CD4-positive, alpha-beta T cell treated with Interleukin-4 for 1 hour (primary cell): ENCODE measurements around the gene ITPK1.

Experiments used
- DNase-seq, 2 donors: peaks; one replicate each; pipeline ENCODE4 v3.0.0-alpha.2; 2020 to 2022

ITPK1 gene

GRCh38 chr14:93006567-93007051 lies 109.1 kb downstream of the ITPK1 start:
- no peak for DNase-seq

DNA sequence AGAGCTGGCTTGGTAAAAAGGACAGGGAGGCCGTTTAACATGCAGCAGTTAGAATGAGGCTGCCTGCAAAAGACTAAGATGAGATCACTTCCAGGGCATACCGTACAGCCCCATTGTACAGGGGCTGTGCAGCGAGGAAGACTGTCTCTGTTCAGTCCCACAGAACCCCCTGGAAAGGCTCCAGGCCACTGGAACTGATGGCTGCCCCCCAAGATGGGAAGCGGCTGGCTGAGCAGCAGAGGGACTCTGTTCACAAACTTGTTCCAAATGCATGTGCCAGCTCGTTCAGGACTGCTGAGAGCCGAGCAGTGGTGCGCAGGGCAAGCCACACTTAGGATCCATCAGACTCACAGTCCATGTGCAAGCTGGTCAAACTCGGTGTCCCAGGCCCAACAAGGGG lies 109.9 kb downstream of the ITPK1 start:
- no peak for DNase-seq

DNA sequence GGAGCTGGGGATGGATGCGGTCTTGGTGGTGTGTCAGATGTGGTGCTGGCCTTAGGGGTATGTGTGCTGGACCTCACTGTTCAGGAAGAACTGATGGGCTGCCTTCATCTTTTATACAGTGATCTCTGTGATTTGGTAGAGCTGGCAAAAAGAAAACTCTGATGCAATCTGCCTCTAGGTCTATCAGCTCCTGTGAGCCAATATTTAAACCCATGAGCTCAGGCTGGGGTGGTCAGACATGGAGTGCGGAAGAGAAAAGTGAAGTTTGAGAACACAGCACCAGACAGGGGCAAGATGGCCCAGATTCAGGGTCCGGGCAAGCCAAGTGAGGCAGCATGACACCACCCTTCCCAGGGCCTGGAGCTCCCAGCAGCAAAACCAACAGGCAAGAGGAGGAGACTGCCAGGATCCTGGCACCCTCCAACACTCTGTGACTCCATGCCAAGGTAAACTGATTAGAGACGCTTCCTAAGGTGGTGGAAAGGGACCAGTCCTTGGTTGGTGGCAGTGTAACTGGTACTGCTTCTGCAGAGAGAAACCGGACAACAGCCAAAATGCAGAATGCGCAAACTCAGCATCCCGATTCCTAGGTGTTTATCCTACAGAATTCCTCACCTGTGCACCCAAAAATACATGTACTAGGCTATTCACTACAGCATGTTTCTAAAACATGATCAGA lies 110.5 kb downstream of the ITPK1 start:
- no peak for DNase-seq

DNA sequence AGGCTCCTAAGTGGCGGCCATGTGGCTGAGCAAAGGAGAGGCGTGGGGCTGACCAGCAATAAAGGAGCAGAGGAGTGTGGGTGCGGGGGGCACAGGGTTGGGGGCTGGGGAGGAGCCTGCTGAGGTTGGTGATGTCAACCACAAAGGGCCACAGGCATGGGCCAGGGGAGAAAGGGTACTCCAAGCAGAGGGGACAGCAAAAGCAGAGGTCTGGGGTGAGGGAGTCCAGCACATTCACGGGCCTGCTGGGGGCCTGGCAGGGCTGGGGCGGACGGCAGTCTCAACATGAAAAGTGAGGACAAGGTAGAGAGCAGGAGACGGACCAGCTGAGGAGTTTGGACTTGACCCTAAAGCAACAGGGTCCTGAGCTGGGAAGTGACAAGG lies 111.0 kb downstream of the ITPK1 start:
- no peak for DNase-seq

DNA sequence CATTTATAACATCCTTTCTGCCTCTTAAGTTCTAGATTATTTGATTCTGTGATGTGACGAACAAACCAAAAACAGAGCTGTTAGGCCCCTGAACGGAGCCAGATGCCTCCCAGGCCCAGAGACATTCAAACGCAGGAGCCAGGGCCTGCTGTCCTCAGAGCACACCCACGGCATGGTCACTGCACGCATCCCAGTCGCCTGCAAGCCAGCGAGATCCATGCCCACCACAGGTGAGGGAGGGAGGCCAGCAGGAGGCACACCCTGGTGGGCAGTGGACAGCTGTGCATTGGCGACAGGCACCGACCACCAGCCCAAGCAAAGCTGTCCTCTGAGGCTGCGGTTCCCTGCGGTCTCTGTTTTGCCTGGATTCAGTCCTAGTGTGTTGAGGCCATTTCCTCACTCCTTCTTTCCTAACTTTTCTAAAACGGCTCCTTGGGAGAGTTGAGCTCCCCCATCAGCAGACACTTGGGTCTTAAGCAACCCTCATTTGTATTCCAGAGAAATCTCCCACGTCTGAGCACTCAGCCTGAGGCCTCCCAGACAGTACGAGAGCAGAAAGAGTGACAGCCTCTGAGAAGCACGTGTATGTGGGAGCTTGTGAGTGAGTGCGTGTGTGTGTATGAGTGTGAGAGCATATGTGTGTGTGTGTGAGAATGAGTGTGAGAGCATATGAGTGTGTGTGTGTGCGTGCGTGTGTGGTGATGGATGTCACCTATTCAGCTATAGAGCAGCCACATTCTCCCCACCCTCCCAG lies 111.6 kb downstream of the ITPK1 start:
- no peak for DNase-seq

- no peak for DNase-seq
These were observed 112.8 kb downstream of the ITPK1 start for GRCh38 chr14:93002851-93003298.

- no peak for DNase-seq
These were observed 113.7 kb downstream of the ITPK1 start for GRCh38 chr14:93002049-93002448.

DNA sequence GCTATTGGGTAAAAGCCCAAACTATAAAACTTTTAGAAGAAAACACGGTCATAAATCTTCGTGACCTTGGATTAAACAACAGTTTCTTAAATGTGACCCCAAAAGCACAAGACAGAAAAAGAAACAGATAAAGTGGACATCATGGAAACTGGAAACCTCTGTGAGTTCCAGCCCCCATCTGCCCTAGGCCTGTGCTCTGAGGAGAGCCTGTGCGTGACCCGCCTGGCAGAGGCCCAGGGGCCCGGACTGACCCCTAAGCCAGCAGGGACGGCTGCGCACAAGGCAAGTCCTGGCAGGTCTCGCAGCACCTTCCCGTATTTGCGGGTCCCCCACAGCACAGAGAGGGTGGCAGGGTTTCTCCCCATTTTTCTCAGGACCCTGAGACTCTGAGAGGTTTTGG lies 116.8 kb downstream of the ITPK1 start:
- DNase-seq, result no peak

GRCh38 chr14:92997343-92998061 lies 118.2 kb downstream of the ITPK1 start:
- no peak for DNase-seq

DNA sequence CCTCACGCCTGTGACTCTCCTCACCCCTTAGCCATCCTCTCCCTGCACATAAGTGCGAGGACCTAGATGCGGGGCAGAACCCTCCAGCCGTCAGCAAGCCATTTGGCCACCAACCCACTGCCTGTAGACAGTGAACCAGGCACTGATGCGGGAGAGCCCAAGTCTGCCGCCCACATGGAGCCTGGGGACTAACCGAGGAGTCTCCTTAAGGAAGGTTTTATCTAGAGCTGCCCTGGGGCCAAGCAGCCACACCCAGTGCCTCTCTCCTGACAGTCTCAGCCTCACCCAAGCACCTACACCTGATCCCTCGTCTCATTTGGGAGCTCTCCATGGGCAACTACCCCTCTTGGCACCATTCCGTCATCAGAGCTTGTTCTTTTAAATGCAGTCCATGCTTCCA lies 120.1 kb downstream of the ITPK1 start:
- DNase-seq, result no peak

DNA sequence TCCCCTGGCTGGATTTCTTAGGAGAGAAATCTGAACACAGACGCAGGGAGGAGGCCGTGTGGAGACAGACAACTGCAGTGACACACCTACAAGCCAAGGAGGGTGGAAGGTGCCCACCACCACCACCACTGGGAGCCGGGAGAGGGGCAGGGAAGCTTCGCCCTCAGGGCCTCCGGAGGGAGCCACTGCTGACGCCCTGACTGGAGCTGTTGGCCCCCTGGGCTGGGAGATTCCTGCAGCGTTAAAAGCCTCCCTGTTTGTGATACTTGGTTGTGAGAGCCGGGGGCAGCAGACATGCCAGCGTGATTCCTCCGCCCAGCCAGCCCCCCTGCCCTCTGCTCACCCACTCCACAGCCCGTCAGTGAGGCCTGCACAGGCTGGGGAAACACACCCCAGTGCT lies 120.8 kb downstream of the ITPK1 start:
- no peak for DNase-seq

- no peak for DNase-seq
These were observed 121.5 kb downstream of the ITPK1 start for GRCh38 chr14:92994131-92994676.

DNA sequence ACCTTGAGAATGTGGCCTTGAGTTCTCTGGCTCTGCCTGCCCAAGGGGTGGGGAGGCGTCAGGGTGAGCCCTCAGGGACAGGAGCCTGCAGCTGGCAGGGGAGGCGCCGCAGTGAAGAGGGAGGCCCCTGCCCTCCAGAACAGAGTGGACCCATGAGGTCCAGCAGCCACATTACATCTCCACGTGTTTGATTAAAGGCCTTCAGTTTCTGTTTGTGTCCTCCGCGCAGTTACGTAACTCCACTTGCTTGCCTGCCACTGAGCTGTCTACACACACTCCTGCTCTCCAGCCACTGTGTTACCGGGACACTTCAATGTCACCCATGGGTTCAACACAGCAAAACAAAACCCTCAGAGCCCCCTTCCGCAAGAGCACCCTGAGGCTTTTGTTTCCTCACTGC lies 122.4 kb downstream of the ITPK1 start:
- no peak for DNase-seq

DNA sequence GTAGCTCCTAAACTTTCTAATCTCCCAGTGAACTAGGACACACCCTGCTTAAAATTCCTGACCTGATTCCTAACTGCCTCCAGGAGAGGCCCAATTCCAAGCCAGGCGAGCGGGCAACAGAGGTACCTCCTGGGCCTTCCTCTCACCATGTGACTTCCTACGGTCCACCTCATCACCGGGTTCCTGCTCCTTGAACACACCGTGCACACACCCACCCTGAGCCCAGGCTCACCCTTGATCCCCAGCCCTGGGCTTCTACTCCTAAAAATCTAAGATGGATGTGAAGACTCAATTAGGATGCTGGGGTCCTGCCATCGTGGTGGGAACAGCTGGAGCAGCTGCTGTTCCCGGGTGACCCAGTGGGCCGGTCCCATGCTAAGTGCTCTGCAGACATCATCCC lies 124.2 kb downstream of the ITPK1 start:
- no peak for DNase-seq

DNA sequence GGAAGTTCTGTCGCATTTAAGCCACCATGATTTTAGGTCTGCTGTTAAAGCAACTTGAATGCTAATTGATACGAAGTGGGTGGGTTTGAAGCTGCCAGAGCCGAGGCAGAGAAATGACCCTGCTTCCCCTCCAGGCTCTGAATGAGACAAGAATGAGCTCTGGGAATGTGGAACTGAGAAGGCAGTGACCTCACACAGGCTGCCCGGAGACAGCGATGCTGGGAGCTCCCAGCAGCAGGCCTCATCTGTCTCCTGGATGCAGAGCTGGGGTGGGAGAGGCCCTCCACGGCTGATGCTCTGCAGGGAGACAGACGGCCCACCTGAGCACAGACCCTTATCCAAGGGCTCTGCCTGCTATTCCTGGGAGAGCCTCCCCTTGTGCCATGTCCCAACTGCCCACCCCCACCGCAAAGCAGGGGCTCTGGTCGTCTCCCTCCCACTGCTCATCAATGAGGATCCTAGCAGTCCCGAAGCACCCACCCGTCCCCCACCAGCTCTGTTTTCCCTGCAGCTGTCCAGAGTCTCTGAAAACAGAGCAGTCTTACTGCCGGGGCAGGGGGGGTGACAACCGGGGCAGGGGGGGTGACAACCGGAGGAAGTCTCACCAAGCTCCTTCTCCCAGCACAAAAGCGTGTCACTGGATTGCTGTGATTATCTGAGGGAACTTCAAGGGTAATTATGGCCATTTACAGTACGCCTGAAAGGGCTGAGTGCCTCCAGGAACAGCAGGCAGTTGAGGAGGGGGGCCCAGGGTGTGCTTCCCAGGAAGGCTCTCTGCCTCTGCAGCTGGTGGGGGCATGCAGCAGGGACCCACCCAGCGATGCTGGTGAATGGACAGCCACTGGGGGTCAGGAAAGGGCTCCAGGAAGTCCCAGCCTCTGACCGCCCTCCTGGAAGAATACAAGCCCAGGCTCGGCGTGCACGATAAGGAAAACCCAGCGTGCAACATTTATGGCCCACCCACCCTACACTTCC lies 125.0 kb downstream of the ITPK1 start:
- DNase-seq, result no peak

GRCh38 chr14:92988786-92989755 lies 126.7 kb downstream of the ITPK1 start:
- no peak for DNase-seq

GRCh38 chr14:92987713-92988510 lies 127.8 kb downstream of the ITPK1 start:
- DNase-seq, result no peak

- DNase-seq, result no peak
These were observed 128.6 kb downstream of the ITPK1 start for GRCh38 chr14:92987148-92987570.

DNA sequence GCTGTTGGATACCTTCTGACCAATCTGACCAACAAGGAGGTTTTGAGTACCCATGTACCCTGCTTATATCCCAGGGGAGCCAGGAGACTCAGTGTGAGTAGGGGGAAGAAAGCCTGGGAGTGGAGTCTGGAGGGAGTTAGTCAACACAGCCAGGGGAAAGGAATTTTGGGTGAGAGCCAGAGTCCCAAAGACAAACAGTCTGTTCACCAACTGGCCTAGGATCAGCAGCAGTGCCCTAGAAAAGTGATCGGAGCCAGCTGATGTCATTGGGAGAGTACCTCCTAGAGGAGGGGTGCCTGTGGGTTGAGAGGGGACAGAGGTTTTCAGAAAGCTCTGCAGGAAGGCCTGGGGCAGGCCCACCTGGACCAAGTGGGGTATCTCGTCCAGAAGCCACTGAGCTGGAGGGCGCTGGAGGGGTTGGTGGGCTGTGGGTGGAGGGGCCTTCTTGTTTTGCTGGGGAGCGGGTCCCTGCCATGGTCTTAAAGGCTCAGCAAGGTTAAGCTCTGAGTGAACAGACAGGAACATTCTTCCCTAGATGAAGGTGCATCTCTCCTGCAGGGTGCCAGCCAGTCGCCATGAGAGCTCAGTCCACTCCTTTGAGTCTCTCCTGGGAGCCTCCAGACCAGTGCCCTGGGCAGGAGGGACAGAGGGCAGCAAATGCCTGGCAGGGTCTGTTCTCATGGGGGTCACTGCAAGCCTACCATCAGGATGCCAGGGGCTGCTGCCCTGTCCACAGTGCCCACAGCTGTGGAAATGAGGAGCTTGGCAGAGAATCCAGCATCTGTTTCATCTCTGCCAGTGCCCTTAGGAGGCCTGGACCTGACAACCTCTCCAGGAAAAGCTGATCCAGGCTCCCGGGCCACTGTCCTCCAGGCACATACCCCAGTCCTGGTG lies 129.2 kb downstream of the ITPK1 start:
- no peak for DNase-seq
